GM10248 (cell line): ENCODE data around the gene ZNHIT3.

Experiments
- CTCF ChIA-PET: fragments of 300-600 bp; sonication (Branson Sonifier 250); formaldehyde crosslinking; extraction: SDS; loops from one replicate; lab custom pipeline; 2021; ENCODE audit warnings: antibody characterized with exemption; lab: Yijun Ruan, JAX
- POLR2A ChIA-PET: fragments of 350-650 bp; sonication (Branson Sonifier 250); formaldehyde crosslinking; extraction: SDS; loops from one replicate; lab custom pipeline; 2020; ENCODE audit warnings: antibody characterized with exemption; lab: Yijun Ruan, JAX
- DNase-seq: peaks from one replicate; pipeline ENCODE4 v3.0.0; 2012; ENCODE audit errors: extremely low spot score
- TF ChIP-seq, protein P1 (sequence below): IDR thresholded peaks from 2 replicates; pipeline ENCODE4 v1.5.1; 2012; ENCODE audit warnings: mild to moderate bottlenecking, low read depth; ENCODE audit errors: extremely low read depth, missing control alignments, control extremely low read depth

ZNHIT3 gene

DNA sequence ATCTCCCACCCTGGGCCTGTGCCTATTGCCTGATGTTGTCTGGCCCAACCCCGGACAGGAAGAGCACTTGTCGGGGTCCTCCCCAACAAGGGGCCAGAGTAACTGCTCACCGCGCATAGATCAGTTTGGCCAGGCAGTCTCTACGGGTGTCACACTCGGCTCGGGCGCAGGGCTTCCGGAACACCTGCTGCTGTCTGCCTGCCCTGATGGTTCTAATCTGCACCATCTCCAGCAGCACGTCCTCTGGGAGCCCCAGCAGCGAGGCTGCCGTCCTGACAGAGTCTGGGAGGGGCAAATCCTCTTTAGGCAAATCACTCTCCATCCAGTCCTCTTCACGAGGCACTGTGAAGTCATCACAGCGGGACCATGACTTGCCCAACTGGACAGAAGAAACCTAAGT is 24.2 kb downstream of the ZNHIT3 start:
- ChIA-PET POLR2A (no interaction called here), CTCF (no interaction called here)
- TF ChIP-seq, protein P1, sequence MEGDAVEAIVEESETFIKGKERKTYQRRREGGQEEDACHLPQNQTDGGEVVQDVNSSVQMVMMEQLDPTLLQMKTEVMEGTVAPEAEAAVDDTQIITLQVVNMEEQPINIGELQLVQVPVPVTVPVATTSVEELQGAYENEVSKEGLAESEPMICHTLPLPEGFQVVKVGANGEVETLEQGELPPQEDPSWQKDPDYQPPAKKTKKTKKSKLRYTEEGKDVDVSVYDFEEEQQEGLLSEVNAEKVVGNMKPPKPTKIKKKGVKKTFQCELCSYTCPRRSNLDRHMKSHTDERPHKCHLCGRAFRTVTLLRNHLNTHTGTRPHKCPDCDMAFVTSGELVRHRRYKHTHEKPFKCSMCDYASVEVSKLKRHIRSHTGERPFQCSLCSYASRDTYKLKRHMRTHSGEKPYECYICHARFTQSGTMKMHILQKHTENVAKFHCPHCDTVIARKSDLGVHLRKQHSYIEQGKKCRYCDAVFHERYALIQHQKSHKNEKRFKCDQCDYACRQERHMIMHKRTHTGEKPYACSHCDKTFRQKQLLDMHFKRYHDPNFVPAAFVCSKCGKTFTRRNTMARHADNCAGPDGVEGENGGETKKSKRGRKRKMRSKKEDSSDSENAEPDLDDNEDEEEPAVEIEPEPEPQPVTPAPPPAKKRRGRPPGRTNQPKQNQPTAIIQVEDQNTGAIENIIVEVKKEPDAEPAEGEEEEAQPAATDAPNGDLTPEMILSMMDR: no peak
- no peak for DNase-seq

DNA sequence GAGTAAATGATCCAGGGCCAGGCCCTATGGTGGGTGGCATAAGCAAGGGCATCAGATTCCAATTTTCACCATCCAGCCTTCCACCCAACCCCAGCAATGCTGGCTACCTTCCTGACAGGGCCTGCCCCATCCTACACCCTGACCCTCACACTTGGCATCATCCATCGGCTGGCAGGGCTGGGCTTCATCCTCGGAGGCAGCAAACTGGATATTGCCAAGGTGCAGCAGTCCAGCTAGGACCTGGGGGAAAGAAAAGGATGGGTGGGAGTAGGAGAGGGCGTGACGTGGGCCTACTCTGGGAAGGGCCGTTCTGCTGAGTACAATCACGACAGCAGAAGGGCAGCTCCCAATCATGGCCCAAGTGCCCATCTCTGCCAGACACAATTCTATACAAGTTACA is 24.7 kb downstream of the ZNHIT3 start:
- POLR2A ChIA-PET: no interaction called here
- CTCF ChIA-PET: no interaction called here
- no peak for DNase-seq
- TF ChIP-seq, protein P1: no peak

DNA sequence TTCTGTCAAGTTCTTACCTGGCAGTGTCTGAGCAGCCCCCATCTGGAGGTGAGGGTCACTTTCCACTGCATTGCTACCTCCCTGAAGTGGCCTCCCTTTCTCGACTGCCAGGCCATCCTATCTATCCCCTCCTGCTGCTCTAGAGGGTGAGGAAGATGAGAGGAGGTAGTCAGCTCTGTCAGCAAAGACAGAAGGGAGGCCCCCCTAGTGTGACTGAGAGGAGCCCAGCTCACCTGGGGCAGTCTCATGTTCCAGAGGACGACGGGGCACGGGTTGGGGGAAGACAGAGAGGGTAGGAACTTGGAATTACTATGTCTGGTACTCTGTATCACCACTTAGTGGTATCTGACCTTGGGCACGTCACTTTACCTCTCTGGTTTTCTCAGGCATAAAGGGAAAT is 26.2 kb downstream of the ZNHIT3 start:
- ChIA-PET POLR2A (no interaction called here), CTCF (no interaction called here)
- TF ChIP-seq, protein P1: no peak
- no peak for DNase-seq

DNA sequence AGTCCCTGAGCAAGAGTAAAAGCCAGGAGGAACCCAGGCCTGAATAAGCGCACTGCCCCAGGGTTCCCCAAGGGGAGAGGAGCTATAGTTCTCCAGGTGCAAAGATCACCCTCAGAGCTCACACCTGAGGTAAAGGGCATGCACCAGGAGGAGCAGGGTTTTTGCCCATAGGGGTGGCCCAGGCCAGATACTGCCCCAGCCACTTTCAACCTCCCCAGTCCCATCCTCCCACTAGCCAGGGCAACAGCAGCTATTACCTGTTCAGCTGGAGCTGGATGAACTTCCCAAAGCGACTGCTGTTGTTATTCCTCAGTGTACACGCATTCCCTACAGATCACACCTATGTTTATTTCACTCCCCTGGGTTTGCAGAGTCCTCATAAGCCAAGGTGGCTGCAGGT is 28.4 kb downstream of the ZNHIT3 start:
- CTCF ChIA-PET: interaction anchor here (0.8 to 1.5 kb wide), 4 partner anchors 9 to 32 kb away, joined by 3 read pairs; partner anchors contain the start of genes MYO19 and PIGW

DNA sequence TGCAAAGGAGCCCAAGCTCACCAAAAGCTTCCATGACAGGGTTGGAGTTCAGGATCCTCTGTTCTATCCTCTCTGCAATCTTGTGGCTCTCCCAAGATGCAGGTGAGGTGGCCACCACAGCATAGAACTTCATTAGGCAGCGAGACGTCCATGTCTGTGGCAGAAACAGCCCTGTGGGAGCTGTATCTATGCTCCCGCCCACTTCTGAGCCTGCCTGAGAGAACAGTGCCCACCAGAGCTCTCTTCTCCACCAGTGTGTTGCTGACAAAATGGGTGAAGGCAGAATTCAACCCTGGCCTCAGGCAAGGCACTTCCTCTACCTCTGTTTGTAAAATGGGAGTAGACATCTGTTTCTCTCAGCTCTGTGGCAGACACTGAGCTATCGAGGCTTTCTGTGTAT is 29.4 kb downstream of the ZNHIT3 start:
- POLR2A ChIA-PET: interaction anchor here (0.6 kb wide), 1 partner anchor 1264 kb away, joined by 7 read pairs; no protein-coding TSS in a partner anchor
- TF ChIP-seq, protein P1: no peak

More for the DNA sequence above, 28.4 kb downstream of the ZNHIT3 start:
- TF ChIP-seq, protein P1: no peak
- POLR2A ChIA-PET: no interaction called here
- DNase-seq: no peak

DNA sequence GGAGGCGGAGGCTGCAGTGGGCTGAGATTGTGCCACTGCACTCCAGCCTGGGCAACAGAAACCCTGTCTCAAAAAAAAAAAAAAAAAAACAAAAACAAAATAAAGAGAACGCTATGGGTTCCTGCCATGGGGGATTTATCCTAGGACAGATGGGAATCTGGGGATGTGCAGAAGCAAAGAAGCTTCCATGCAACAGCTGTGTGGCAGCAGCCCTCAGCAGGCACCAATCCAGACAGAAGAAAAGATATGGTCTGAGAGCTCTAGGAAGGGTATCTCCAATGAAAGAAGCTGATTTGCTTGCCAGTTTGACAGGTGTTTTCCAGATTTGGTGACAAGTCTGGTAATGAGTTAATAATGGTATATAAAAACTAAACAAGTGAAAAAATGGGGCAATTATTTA is 36.6 kb downstream of the ZNHIT3 start:
- no peak for DNase-seq
- TF ChIP-seq, protein P1: no peak
- CTCF ChIA-PET: interaction anchor here (3.3 kb wide), 1 partner anchor 11 kb away, joined by 14 read pairs; the partner anchor contains the start of genes MYO19 and PIGW
- POLR2A ChIA-PET: interaction anchor here (0.6 kb wide), 1 partner anchor 718 kb away, joined by 3 read pairs; no protein-coding TSS in a partner anchor

More for the DNA sequence above, 29.4 kb downstream of the ZNHIT3 start:
- CTCF ChIA-PET: interaction anchor here (0.6 to 1.5 kb wide), 2 partner anchors 9 to 724 kb away, joined by 3 read pairs; no protein-coding TSS in a partner anchor
- no peak for DNase-seq

DNA sequence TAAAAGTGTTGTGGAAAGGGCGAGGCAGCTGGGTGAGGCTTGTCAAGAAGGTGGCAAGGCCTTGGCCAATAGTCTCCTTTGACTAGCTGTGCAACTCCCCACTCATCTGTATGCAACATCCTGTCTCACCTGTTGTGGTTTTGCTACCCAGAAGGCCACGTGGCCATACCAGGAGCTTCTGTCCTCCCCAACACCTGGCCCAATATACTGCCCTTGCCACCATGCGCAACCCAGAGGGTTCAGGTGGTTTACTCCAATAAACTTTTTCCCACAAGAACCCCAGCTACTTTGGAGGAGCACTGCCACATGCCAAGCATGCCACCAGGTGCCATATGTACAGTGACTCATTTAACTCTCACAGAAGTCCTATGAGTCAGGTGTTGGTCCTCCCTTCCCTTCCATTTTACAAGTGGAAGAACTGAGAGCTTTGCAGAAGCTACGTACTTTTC is 38.0 kb downstream of the ZNHIT3 start:
- DNase-seq: no peak
- ChIA-PET POLR2A (interaction anchor here (0.9 to 1.0 kb wide), 2 partner anchors 11 to 20 kb away, joined by 3 read pairs; partner anchors contain the start of gene GGNBP2), CTCF (interaction anchor here (0.8 to 3.3 kb wide), 3 partner anchors 9 to 23 kb away, joined by 3 to 14 read pairs (median 3); partner anchors contain the start of genes MYO19 and PIGW)
- TF ChIP-seq, protein P1: no peak
